Measurements from ENCODE around the gene AREG.
"Not testable (repeated sequence)": the region's sequence is repeated elsewhere in the genome, so short reads cannot be mapped to it uniquely, and the experiment has no call there.

The AREG gene, protein sequence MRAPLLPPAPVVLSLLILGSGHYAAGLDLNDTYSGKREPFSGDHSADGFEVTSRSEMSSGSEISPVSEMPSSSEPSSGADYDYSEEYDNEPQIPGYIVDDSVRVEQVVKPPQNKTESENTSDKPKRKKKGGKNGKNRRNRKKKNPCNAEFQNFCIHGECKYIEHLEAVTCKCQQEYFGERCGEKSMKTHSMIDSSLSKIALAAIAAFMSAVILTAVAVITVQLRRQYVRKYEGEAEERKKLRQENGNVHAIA

DNA sequence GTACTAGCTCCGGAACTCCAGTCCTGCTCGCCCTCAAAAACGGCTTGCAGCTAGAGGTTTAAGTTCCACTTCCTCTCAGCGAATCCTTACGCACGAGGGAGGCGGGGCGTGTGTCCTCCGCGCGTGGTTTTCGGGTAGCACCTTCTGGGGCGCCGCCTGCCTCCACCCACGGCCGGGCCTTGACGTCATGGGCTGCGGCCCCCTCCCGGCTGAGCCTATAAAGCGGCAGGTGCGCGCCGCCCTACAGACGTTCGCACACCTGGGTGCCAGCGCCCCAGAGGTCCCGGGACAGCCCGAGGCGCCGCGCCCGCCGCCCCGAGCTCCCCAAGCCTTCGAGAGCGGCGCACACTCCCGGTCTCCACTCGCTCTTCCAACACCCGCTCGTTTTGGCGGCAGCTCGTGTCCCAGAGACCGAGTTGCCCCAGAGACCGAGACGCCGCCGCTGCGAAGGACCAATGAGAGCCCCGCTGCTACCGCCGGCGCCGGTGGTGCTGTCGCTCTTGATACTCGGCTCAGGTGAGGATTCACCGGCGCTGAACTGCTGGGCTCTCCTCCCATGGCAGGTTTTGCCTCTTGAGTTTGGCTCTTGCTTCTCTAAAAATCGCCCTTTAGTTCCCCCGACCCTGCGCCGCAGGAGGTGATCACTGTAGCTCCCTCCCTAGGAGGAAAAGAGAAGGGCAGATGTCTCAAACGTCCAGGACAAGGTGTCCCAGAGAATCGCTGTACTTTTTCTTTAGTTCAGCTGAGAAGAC, at the start of gene AREG:
TSS of gene AREG (plus strand) at position 246 of the 752 bp plus-strand sequence. CDS start at position 456, 210 bp downstream.
- peak; percentile 89 for DNase-seq

DNA sequence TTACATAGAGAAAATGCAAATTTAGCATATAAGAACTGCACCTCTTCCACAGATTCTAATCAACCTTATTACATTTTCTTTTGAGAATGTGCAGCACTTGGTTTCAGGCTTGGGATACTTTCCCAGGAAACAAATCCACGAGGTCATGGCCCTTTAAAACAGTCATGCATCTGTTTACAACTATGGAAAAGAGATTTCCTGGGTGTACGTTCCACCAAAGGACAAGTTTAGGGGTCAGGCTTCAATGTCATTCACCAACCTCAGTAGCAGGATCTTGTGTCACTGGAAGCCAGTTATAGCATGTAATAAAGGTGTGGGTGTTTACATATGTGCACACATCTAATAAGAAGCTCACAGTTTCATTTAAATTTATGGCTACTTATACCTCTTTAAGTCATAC, 49.3 kb upstream of the AREG start:
- no peak for DNase-seq

DNA sequence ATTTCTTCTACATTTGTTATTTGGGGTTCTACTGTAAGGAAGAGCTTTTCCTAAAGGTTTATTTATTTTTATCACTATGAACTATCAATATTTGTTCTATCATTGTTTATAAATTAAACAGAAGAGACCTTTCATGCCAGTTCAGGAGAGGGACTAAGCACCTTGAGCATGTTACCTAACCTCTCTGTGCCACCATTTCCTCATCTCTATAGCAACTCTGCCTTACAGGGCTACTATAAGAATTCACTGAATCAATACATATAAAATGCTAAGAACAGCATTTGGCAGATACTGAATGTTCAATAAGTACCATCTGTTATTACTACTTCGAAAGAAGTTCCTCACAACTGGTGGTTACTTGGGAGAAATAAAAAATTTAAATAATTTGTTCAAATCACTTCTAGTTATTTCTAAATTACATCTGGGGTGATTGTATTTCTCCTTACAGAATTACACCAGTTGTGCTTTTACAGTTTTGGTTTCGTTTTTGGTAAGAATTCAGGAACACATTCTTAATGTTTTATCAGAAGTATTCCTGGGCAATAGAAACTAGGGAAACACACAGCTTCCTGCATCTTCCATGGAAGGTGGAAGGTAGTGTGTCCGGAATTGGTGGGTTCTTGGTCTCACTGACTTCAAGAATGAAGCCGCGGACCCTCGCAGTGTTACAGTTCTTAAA, 47.0 kb upstream of the AREG start:
- DNase-seq, result peak; percentile 74

DNA sequence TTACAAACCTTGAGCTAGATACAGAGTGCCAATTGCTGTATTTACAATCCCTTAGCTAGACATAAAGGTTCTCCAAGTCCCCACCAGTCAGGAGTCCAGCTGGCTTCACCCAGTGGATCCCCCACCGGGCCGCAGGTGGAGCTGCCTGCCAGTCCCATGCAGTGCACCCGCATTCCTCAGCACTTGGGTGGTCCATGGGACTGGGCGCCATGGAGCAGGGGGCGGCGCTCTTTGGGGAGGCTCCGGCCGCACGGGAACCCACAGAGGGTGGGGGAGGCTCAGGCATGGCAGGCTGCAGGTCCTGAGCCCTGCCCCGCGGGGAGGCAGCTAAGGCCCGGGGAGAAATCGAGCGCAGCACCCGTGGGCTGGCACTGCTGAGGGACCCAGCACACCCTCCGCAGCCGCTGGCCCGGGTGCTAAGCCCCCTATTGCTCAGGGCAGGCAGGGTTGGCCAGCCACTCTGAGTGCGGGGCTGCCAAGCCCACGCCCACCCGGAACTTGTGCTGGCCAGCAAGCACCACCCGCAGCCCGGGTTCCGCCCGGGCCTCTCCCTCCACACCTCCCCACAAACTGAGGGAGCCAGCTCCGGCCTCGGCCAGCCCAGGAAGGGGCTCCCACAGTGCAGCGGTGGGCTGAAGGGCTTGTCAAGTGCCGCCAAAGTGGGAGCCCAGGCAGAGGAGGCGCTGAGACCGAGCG, 45.9 kb upstream of the AREG start:
- DNase-seq, result not testable (repeated sequence)

DNA sequence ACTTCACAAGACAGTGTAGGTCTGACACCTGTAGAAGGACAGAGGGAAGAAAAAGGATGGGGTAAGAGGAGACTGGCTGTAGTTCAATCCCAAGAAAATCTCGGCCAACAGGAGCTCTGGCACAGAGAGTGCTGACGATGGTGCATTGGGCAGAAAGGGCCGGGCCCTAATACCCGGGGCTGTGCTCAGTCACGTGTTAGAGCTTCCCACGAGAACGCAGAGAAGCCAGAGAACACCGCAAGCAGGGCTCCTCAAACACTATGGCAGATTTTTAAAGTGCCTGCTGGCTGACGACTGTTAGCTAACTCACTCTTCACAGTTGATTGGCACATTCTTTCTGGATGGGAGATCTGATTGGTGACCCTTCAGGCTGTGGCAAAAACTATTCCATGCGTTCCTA, 44.5 kb upstream of the AREG start:
- no peak for DNase-seq

DNA sequence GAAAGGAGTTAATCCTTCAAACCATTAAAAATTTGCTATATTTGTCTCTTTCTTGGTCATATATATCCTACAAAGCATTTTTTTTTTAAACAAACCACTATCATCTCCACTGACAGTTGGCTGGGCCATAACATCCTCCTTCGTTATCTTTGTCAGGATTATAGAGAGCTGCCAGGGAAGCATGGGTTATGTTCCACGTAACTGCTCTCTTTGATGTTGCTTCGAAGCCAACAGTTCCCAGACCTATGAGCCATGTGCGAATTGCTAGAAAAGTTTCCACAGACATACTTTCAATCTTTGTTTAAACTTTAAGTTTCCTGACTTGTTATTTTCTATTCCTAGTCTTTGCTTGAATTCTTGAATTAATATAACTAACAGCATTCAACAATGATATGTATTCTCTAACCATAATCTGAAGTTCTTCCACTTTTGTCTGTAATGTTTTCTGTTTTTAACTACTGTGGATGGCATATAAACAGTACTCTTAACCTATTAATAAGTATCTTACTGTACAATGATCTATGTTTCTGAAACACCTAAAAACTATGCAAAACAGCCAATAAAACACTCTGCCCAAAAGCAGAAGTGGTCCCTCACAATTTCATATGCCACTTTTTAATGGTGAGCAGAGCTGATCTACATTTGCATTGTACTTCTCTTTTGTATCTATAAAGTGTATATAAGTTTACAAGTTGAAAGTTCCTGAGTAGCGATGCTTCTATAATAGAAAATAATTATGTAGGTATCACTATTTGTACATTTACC, 42.1 kb upstream of the AREG start:
- DNase-seq, result no peak

- DNase-seq, result no peak
Measured at GRCh38 chr4:74407891-74408290, 37.0 kb upstream of the AREG start.

- DNase-seq, result no peak
Measured at GRCh38 chr4:74408639-74409038, 36.3 kb upstream of the AREG start.

GRCh38 chr4:74410272-74410671, 34.7 kb upstream of the AREG start:
- DNase-seq, result no peak

- no peak for DNase-seq
Measured at GRCh38 chr4:74412225-74412624, 32.7 kb upstream of the AREG start.

DNA sequence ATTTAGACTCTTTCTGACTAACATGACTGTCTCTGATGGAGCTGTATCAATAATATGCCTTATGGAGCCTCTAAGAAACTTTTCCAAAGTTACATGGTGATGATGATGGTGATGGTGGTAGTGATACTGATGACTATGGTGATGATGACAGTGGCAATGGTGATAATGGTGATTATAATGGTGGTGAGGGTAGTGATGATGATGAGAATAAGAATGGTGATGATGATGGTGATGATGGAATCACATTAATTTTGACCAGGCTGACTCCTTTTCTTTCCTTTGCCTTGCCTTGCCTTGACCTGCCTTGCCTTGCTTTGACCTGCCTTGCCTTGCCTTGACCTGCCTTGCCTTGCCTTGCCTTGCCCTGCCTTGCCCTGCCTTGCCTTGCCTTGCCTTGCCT, 31.7 kb upstream of the AREG start:
- no peak for DNase-seq

GRCh38 chr4:74414149-74414809, 30.7 kb upstream of the AREG start:
- no peak for DNase-seq

DNA sequence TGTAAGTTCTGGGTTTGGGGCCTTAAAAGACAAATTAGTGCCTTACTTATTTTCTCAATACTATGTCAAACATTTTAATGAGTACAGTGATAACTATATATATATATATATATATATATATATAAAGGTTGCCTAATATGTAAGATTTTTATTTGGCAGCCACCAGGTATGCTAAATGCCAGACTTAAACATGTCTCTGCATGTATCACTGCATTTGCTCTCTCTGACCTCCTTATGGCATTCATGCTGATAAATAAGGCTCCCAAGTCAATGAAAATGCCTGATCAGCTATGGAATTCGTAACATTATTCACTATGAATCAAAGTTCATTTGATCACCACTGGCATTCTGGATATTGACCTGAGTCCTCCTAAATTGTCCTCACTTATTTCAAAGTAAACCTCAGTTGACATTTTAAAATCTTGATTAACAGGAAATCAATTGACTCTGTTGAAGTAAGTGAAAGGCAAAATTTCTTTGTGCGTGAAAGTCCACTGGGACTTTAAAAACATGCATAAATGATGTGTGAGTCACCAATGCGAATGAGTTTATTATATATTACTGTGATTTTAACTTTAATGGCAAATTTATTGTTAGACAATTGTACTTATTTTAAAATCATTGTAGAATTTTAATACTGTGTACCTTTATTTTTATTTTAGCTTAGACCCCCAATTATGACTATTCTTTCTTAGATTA, 29.2 kb upstream of the AREG start:
- no peak for DNase-seq

DNA sequence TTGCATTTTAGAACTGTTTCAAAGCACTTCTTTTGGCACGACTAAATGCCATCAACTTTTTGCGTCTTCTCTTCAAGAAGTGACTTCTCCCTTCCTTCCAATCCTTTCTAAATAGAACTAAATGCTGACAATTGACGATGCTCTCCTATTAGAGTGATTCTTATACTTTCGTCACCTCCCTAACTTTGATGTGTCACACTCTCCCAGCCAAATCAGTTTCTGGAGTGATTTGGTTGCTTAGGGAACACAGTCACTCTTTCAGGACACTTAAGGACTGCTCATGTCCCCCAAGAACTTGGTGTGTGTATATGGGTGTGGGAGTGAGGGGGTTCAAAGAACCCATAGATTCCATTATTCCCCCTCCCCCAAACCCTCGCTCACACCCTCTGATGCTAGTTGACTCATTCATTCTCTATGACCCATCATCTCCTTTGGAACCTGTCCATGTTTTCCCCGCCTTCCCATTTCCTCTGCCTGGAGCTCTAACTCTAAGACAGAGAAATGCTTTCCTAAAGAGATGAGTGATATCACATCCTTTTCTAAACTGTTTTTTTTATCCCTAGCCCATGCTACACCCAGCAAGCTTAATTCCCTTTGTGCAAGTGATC, 26.8 kb upstream of the AREG start:
- DNase-seq, result no peak

DNA sequence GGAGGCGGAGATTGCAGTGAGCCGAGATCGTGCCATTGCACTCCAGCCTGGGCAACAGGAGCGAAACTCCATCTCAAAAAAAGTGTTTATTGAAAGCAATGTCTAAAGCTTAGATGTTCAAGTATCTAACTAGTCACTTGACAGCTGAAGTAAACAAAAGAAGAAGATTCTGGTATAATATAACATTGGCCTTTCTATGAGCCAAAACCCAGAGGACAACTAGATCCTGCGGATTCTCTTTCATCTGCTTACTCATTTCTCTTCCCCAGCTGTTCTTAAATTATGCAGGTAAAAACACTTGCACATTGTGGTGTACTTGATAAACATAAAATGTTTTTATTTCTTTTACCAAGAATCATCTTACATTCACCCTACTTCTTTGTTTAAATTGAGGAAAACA, 24.1 kb upstream of the AREG start:
- DNase-seq, result no peak

GRCh38 chr4:74423104-74423503, 21.8 kb upstream of the AREG start:
- DNase-seq, result peak; percentile 34

DNA sequence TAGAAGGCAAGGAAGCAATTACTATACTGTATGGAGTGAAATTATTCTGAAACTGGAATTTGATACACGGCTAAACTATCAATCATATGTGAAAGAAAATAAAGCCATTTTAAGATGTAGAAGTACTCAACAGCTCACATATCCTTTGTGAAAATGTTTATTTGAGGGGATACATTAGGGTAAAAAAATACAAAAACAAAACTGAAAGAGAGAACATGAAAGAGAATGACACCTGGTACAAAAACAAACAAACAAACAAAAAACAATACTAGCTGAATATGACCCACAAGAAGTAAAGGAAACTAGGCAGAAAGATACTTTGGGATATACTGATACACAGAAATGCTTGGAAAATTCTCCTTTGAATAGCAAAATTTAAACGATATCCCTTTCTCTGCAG, 20.8 kb upstream of the AREG start:
- DNase-seq, result no peak

- no peak for DNase-seq
Measured at GRCh38 chr4:74426101-74426500, 18.8 kb upstream of the AREG start.

GRCh38 chr4:74428276-74428675, 16.7 kb upstream of the AREG start:
- DNase-seq, result no peak

GRCh38 chr4:74431113-74431826, 13.7 kb upstream of the AREG start:
- DNase-seq, result no peak

Data from suppressor macrophage treated with lipopolysaccharide for 4 hours (primary cell).